ENCODE data around the gene MAP3K2. TPM values are rescaled to one million over a fixed set of nuclear protein-coding genes. Genes with fewer than 3 reads are reported as not detected.

MAP3K2 gene
- total RNA-seq, 4 donors from 2014 or later: 58.9 to 68.5 (median 63.0) TPM

- no peak overlapping the region for H3K4me3 ChIP-seq (ENCODE audit: low read depth, poor library complexity, severe bottlenecking)
- DNase-seq (ENCODE audit: low spot score in 2 of 2): no peak
- 97 to 98% methylated on average over 2 of the region's 2 CpGs for WGBS, 2 donors
- intact Hi-C loops (cut with DNase I; ENCODE audit: low total_unique reads): no loop called here
- no peak for TF ChIP-seq CTCF (IDR thresholded peaks at IDR 0.05)
- no peak for TF ChIP-seq POLR2A (IDR thresholded peaks at IDR 0.05)
These were observed 104.5 kb downstream of the MAP3K2 start for GRCh38 chr2:127283275-127283674.

GRCh38 chr2:127280693-127281092 lies 107.1 kb downstream of the MAP3K2 start:
- no peak overlapping the region for H3K4me3 ChIP-seq (ENCODE audit: low read depth, poor library complexity, severe bottlenecking)
- 91 to 93% methylated on average over 2 of the region's 2 CpGs for WGBS, 2 donors
- TF ChIP-seq CTCF (IDR thresholded peaks at IDR 0.05) (no peak), POLR2A (IDR thresholded peaks at IDR 0.05) (no peak)
- DNase-seq (ENCODE audit: low spot score in 2 of 2): peak in 1 of 2 donors; percentile 32
- intact Hi-C loops (cut with DNase I; ENCODE audit: low total_unique reads): no loop called here

DNA sequence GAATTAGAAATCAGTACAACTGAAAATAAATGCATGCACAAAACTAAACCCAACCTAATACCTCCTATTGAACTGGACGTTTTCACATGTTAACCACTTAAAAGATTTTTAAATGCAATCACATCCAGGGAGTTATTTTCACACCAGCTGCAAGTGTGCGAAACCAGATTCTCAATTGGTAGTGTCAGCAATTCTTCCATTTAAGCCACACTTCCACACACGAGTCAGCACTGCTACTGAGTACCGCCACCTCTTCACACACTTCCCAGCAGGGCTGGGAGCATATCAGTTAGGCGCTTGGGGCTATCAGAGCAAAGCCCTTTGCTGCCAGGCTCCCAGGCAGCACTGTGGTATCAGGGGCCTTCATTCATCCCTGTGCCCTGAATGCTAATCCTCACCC lies 108.0 kb downstream of the MAP3K2 start:
- peak in 1 of 2 donors; percentile 14 for DNase-seq (ENCODE audit: low spot score in 2 of 2)
- H3K4me3 ChIP-seq (ENCODE audit: low read depth, poor library complexity, severe bottlenecking): no peak overlapping the region
- intact Hi-C loops (cut with DNase I; ENCODE audit: low total_unique reads): no loop called here
- 76 to 85% methylated on average over 5 of the region's 5 CpGs for WGBS, 2 donors
- TF ChIP-seq CTCF (IDR thresholded peaks at IDR 0.05): no peak

GRCh38 chr2:127278959-127279358 lies 108.8 kb downstream of the MAP3K2 start:
- WGBS, 2 donors: 37 to 56% methylated on average over 3 of the region's 3 CpGs
- TF ChIP-seq POLR2A (IDR thresholded peaks at IDR 0.05) (no peak), CTCF (IDR thresholded peaks at IDR 0.05) (no peak)
- intact Hi-C loops (cut with DNase I; ENCODE audit: low total_unique reads): no loop called here
- no peak for DNase-seq (ENCODE audit: low spot score in 2 of 2)
- H3K4me3 ChIP-seq (ENCODE audit: low read depth, poor library complexity, severe bottlenecking): no peak overlapping the region

DNA sequence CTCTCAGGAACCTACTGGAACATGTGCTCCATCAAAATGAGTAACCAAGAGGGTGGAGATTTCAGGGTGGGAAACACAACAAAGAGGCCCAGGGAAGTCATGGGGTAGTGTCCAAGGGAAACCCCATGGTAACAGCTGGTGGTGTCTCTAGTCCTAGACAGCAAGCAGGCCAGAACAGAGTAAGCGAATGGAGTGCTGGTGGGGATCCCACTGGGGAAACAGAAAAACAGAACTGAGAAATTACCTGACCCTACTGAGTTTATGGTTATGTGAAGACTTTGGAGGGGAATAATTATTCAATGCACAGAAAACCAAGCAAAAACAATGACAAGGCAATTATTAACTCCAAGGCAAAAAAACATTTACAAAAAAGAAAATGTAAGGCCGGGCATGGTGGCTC lies 110.7 kb downstream of the MAP3K2 start:
- no peak for DNase-seq (ENCODE audit: low spot score in 2 of 2)
- intact Hi-C loops (cut with DNase I; ENCODE audit: low total_unique reads): no loop called here
- TF ChIP-seq POLR2A (IDR thresholded peaks at IDR 0.05): no peak
- no peak for TF ChIP-seq CTCF (IDR thresholded peaks at IDR 0.05)
- no peak overlapping the region for H3K4me3 ChIP-seq (ENCODE audit: low read depth, poor library complexity, severe bottlenecking)
- 90 to 100% methylated on average over 2 of the region's 2 CpGs for WGBS, 2 donors

DNA sequence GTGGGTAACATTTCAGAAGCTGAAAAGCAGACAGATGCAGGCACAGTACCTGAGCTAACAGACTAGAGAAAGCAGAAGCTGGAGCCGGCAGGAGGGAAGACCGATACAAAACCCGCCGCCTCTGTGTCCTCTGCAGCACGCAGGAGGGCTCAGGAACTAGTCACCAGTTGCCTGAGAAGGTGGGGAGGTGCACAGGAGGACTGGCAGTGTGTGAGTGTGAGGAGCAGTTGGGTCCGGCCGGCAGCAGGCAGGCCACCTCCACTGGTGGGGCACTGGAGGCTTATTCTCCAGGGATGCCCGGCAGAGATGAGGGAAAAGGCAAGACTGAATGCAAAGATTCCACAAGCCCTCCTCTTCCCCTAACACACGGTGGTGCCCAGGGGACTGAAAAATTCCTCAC lies 112.0 kb downstream of the MAP3K2 start:
- TF ChIP-seq POLR2A (IDR thresholded peaks at IDR 0.05) (no peak), CTCF (IDR thresholded peaks at IDR 0.05) (no peak)
- no peak overlapping the region for H3K4me3 ChIP-seq (ENCODE audit: low read depth, poor library complexity, severe bottlenecking)
- DNase-seq (ENCODE audit: low spot score in 2 of 2): peak in 1 of 2 donors; percentile 52
- intact Hi-C loops (cut with DNase I; ENCODE audit: low total_unique reads): no loop called here
- 83 to 87% methylated on average over 9 of the region's 9 CpGs for WGBS, 2 donors
